Duodenal mucosa (tissue), 2 donors: ENCODE measurements around the gene MRPS27.

Experiments
- H3K27ac ChIP-seq: one replicate; pipeline ENCODE4 v1.7.0; 2013; ENCODE audit warnings: low read depth, low read length
- H3K27me3 ChIP-seq, 2 donors: one replicate each; pipeline ENCODE4 v1.7.0; 2013; ENCODE audit warnings: low read length in 2 of 2, control low read depth in 1 of 2; ENCODE audit not compliant: insufficient read depth in 2 of 2, control insufficient read depth in 1 of 2
- H3K36me3 ChIP-seq, 2 donors: one replicate each; pipeline ENCODE4 v1.7.0; 2013; ENCODE audit warnings: low read length in 2 of 2, control low read depth in 1 of 2; ENCODE audit not compliant: insufficient read depth in 2 of 2, control insufficient read depth in 1 of 2
- H3K4me1 ChIP-seq, 2 donors: one replicate each; pipeline ENCODE4 v1.7.0; 2013; ENCODE audit warnings: low read length in 2 of 2, control low read depth in 1 of 2; ENCODE audit not compliant: insufficient read depth in 2 of 2, control insufficient read depth in 1 of 2
- H3K4me3 ChIP-seq, 2 donors: one replicate each; pipeline ENCODE4 v1.7.0; 2013; ENCODE audit warnings: low read length in 2 of 2, low read depth in 1 of 2
- H3K9ac ChIP-seq, 2 donors: one replicate each; pipeline ENCODE4 v1.7.0; 2013; ENCODE audit warnings: low read length in 2 of 2, low read depth in 1 of 2
- H3K9me3 ChIP-seq, 2 donors: one replicate each; pipeline ENCODE4 v1.7.0; 2013; ENCODE audit warnings: low read length in 2 of 2, control low read depth in 1 of 2; ENCODE audit not compliant: control insufficient read depth in 1 of 2

MRPS27 gene

DNA sequence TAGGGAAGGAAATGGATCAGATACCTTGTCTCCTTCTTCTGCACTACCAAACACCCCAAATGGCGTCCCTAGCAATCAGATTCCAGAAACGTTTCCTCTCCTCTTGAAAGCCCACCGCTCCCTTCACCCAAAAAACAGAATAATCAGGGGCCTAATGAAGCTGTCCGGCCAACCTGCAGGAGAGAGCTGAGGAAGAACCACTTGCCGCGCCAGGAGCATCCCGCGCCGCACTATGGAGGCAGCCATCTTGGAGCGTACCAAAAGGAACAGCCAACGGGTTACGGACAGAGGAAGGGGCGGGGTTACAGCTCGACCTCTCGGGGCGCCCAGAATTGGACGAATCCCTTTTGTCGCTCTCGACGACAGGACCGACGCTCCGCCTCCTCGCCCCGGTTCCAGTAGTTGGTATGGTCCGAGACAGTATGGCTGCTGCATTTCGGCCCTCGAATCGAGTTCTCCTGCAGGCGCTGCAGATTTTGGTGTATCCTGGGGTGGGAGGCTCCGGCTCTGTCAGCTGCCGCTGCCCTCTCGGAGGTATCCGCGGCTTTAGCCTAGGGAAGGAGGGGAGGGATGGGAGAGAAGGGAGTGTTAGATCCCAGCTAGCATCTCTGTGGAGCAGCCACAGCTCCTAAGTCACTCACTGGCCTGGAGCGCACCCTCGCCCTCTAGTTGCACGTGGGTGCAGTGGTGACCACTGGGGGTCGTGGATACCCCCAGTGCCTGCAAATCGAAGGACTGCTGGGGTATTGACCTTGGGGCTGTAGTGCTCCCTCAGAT is at the start of gene MRPS27, which contains the start of gene PTCD2:
MRPS27 (minus strand) TSS at position 265 of the 777 bp plus-strand sequence; CDS start at position 246, 19 bp downstream.
PTCD2 (plus strand) TSS at position 398 of the 777 bp plus-strand sequence; CDS start at position 408, 10 bp downstream.
- H3K4me1 ChIP-seq: peaks cover under 1 to 5% of the 10 kb centered on the region in 2 donors
- no peaks in the 10 kb centered on the region for H3K36me3 ChIP-seq
- peak within 1 kb of the TSS; percentile 98 to 100 for H3K4me3 ChIP-seq

DNA sequence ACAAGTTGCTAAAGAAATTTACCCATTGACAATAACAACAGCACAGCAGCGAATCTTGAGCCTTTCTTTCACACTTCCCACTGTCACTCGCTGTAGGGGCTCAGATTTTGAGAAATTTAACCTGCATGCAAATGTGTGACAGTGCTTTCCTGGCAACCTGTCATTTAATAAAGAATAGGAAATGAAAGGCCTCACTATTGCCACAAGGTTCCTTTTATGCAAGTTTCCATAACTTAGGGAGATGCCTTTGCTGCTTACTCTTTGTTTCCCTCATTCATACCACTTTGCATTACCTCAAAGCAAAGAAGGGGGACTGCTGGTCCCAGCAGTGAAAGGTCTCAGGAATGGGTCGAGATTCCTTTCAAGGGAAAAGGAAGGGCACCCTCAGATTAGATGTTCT is 49.7 kb upstream of the MRPS27 start:
- H3K27me3 ChIP-seq: no peaks in the 10 kb centered on the region
- peaks cover 0 to under 1% of the 10 kb centered on the region in 2 donors for H3K36me3 ChIP-seq
- H3K4me1 ChIP-seq: no peaks in the 10 kb centered on the region
- H3K9me3 ChIP-seq: no peaks in the 10 kb centered on the region
- H3K4me3 ChIP-seq: no peak overlapping the region
- H3K9ac ChIP-seq: no peak overlapping the region
- H3K27ac ChIP-seq: no peak overlapping the region

More for the DNA sequence above, at the start of gene MRPS27, which contains the start of gene PTCD2:
- Histone ChIP-seq H3K27me3 (no peaks in the 10 kb centered on the region), H3K9me3 (no peaks in the 10 kb centered on the region), H3K9ac (peak within 1 kb of the TSS; percentile 70 to 95), H3K27ac (peak within 1 kb of the TSS; percentile 1)

DNA sequence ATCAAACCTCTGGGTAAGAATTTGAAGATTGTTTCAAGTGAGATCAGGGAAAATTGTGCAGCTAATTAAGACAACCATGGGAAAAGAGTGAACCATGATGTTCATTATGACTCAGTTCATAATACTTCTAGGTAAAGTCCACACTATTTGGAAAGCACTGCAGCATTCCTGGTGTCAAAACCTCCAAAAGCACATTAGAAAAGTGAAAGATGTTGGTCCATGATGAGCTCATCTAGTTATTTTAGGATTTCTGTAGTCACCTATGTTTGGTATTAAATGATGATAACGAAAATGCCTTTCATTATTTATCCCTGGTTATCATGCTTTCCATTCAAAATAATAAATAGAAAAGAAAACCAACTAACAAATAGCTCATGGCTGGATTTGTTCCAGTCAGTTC is 49.3 kb upstream of the MRPS27 start:
- H3K4me1 ChIP-seq: no peaks in the 10 kb centered on the region
- no peaks in the 10 kb centered on the region for H3K27me3 ChIP-seq
- no peak overlapping the region for H3K9ac ChIP-seq
- H3K27ac ChIP-seq: no peak overlapping the region
- no peaks in the 10 kb centered on the region for H3K9me3 ChIP-seq
- H3K4me3 ChIP-seq: no peak overlapping the region
- peaks cover 0 to 3% of the 10 kb centered on the region in 2 donors for H3K36me3 ChIP-seq

DNA sequence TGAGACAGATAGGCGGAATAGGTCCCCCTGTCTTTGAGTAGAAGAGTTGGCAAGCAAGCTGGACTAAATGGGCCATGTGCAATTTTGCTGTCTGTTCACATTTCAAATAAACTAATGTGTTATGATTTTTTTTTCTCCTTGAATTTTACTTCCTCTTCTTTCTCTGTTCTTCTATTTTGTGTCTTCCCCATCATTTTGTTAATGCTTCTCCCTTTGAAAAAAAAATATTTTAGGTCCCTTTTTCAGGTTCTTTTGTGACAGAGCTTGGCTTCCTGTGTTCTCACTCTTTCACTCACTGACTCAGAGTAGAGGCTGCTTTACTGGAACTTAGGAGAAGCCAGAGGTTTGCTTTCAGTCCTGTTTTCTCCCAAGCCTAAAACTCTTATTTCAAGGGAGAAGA is 48.2 kb upstream of the MRPS27 start:
- Histone ChIP-seq H3K9me3 (no peaks in the 10 kb centered on the region), H3K27ac (no peak overlapping the region), H3K27me3 (no peaks in the 10 kb centered on the region), H3K36me3 (peaks cover 0 to 3% of the 10 kb centered on the region in 2 donors), H3K4me1 (no peaks in the 10 kb centered on the region), H3K9ac (no peak overlapping the region), H3K4me3 (no peak overlapping the region)

DNA sequence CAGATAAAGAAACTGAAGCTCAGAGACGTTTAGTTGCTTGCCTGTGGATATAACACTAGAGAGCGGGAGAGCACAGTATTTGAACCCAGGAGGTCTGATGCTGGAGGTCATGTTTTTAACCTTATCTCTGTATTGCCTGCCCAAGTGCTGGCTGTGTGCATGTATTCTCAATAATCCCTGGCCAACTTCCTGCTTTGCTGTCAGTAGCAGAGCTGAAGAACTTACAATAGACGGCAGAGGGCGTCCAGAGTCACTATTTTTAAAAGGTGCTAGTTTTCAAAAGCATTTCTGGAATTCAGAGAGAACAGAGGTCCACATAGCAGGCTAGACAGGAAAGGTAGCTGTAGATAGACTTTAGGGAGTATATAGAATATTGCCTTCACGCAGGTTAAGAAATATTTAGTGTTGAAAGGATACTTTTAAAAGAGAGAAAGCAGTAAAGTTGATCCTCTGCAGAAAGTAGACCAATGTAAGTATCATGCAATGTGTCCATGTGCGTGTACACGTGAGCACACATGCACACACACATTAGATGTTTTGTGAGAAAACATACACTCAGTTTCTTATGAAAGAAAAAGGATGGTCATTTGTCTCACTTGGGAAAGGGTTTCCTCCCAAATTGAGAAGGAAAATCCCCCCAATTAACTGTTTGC is 46.4 kb upstream of the MRPS27 start:
- Histone ChIP-seq H3K9ac (no peak overlapping the region), H3K4me1 (no peaks in the 10 kb centered on the region), H3K9me3 (no peaks in the 10 kb centered on the region), H3K27ac (no peak overlapping the region), H3K27me3 (no peaks in the 10 kb centered on the region), H3K4me3 (no peak overlapping the region), H3K36me3 (peaks cover 0 to 13% of the 10 kb centered on the region in 2 donors)

DNA sequence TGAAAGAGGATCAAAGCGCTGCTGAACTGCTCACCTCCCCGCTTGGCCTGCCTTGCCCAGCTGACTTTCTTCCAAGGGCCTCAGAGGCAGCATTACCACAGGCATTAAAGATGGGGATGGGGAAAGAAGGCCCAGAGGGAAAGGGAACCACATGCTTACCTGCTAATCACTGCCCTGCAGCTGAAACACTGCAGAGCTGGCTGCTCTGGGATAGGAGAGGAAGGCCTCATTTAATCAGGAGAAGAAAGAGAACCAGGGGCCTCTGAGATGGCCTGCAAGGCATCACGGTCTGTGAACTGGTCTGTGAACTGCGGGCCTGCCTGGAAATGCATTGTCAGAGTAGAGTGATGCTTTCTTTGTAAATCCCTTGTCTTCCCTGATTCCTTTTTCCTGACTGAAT is 44.9 kb upstream of the MRPS27 start:
- peaks cover 7 to 18% of the 10 kb centered on the region in 2 donors for H3K36me3 ChIP-seq
- H3K27me3 ChIP-seq: no peaks in the 10 kb centered on the region
- no peak overlapping the region for H3K4me3 ChIP-seq
- H3K4me1 ChIP-seq: no peaks in the 10 kb centered on the region
- no peak overlapping the region for H3K9ac ChIP-seq
- no peaks in the 10 kb centered on the region for H3K9me3 ChIP-seq
- H3K27ac ChIP-seq: no peak overlapping the region

DNA sequence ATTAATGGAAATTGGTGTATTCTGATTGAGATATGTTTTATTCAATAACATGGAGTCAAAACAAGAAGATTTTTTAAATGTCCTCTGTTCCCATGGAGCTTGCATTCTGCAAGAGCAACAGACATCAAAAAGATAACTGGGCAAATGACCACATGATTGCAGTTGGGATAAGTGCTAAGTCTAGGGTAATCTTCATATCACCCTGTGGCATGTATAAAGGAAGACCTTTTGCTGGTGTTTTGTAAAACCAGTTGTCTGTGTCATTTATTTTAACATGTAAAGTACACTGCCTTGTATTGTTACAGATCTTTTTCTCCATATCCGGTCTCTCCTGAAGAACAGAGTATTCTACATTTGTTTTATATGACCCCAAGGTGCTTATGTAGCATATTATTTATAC is 44.1 kb upstream of the MRPS27 start:
- H3K9me3 ChIP-seq: no peaks in the 10 kb centered on the region
- no peak overlapping the region for H3K9ac ChIP-seq
- H3K36me3 ChIP-seq: peaks cover 7 to 22% of the 10 kb centered on the region in 2 donors

DNA sequence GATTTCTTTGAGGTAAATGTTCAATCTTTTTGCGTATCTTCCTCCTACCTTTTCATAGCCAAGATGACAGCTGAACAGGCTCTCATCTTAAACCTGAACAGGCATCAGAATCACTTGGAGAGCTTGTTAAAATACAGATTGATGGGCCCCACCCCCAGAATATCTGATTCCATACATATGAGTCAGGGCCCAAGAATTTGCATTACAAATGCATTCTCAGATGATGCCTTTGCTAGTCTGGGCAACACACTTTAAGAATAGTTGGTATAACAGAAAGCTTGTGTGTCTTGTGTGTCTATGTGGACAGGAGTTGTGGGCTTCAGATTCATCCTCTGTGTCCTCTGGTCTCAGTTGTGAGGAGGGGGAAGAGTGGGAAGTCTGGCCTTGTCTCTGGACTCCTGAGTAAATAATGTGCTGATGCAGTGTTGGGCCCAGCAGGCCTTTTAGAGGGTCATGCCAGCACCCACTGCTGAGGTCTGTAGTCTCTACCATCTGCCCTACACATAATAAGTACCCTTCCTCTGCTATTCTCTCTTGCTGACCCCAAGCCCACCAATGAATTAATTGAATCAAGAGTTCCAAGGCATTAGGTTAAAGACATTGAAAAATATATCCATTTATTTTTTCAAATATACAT is 43.2 kb upstream of the MRPS27 start:
- H3K4me3 ChIP-seq: no peak overlapping the region
- H3K27me3 ChIP-seq: no peaks in the 10 kb centered on the region
- no peaks in the 10 kb centered on the region for H3K9me3 ChIP-seq
- H3K36me3 ChIP-seq: peaks cover 12 to 30% of the 10 kb centered on the region in 2 donors
- no peak overlapping the region for H3K27ac ChIP-seq
- no peak overlapping the region for H3K9ac ChIP-seq
- no peaks in the 10 kb centered on the region for H3K4me1 ChIP-seq

More for the DNA sequence above, 44.1 kb upstream of the MRPS27 start:
- Histone ChIP-seq H3K27me3 (no peaks in the 10 kb centered on the region), H3K4me1 (no peaks in the 10 kb centered on the region), H3K4me3 (no peak overlapping the region), H3K27ac (no peak overlapping the region)

DNA sequence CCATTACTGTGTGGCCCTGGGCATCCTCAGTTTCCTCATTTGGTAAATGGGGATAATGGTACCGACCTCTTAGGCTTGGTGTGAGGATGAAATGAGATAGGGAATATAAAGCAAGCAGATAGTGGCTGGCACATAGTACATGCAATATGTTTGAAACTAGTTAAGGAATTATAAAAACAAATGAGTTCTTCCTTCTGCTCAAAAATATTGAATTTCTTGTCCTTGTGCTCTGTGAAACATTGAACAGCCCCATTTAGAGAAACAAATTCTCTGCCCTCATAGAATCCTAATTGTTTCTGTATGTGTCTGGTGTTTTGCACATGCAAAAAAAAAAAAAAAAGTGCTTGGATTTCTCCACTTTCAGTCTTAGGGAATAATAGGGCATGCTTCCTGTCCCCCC is 39.8 kb upstream of the MRPS27 start:
- H3K27me3 ChIP-seq: no peaks in the 10 kb centered on the region
- no peak overlapping the region for H3K27ac ChIP-seq
- H3K4me3 ChIP-seq: no peak overlapping the region
- peaks cover 14 to 34% of the 10 kb centered on the region in 2 donors for H3K36me3 ChIP-seq
- H3K4me1 ChIP-seq: no peaks in the 10 kb centered on the region
- H3K9ac ChIP-seq: no peak overlapping the region
- H3K9me3 ChIP-seq: no peaks in the 10 kb centered on the region

DNA sequence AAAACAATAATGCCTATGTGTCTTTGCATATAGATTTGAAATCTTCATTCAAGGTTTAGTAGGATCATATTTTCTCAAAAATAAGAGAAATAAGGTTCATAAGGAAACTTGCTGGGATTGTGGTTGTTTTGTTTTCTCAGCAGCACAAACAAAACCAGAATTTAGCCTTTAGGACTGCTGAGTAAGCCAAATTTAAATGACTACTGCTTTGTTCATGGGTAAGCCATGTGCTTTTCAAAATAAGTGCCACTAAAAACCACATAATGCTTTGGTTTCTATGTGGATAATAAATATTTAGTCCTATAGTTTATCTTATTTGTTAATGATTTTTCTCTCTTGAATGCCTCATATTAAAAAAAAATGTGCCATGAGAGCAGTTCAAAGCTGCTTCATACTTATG is 38.9 kb upstream of the MRPS27 start:
- Histone ChIP-seq H3K36me3 (peaks cover 14 to 30% of the 10 kb centered on the region in 2 donors), H3K27ac (no peak overlapping the region), H3K9me3 (no peaks in the 10 kb centered on the region), H3K9ac (no peak overlapping the region), H3K4me1 (no peaks in the 10 kb centered on the region), H3K4me3 (no peak overlapping the region), H3K27me3 (no peaks in the 10 kb centered on the region)
